Measurements from ENCODE around the gene TLN1. TPM values are rescaled to one million over a fixed set of nuclear protein-coding genes. Genes with fewer than 3 reads are reported as not detected.

TLN1 gene
- polyA plus RNA-seq, 3 donors = 46.6 to 251 (median 93.0) TPM

DNA sequence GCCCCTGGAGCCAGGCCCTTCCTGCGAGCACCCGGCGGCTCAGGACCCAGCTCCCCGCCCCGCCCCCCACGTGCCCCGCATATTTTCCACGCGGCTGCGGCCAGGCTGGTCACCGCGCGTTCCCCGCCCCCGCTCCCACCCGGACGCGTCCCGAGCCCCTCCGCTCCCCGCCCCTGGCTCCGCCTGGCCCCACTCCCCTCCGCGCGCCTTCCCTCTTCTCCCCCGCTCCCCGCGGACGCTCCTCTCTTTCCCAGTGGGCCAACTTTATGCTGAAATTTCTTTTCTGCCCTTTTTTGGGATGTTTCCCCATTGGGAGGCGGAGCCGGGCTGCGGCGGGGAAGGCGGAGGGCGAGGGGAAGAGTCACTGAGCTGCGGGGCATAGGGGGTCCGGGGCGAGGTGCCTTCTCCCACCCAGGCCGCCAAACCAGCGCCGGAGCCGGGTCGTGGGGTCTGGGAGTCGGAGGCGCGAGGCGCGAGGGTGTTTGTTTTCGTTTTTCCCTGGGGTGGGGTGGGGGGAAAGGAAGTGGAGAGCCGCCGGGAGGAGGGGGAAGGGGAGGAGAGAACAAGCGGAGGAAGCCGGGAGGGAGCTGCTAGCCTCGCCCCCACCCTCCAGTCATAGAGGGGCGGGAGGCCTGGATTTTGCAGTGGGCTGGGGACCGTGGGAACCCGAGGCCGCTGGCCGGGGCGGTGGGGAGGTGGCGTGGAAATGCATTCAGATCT is 41.2 kb downstream of the TLN1 start:
- Histone ChIP-seq H2AFZ (ENCODE audit: insufficient read depth, low read depth, low read length, poor library complexity, severe bottlenecking) (peak overlapping the region; percentile 94), H3K27me3 (ENCODE audit: control insufficient read depth in 2 of 2, insufficient read depth in 2 of 2, low read length in 2 of 2) (peaks cover 0 to 15% of the 10 kb centered on the region in 2 donors), H3K4me3 (replicated peaks in 1 of 3; ENCODE audit: low read depth in 2 of 3, low read length in 3 of 3) (peak overlapping the region; percentile 86 to 93 (median 90)), H3K27ac (ENCODE audit: low read depth in 1 of 2, low read length in 2 of 2) (peak overlapping the region in 1 of 2 donors; percentile 36), H3K9ac (ENCODE audit: insufficient read depth, low read length, poor library complexity, severe bottlenecking) (peak overlapping the region; percentile 75), H3K36me3 (replicated peaks in 1 of 2; ENCODE audit: control insufficient read depth in 1 of 2, insufficient read depth in 2 of 2, low read length in 2 of 2) (peaks cover under 1 to 2% of the 10 kb centered on the region in 2 donors), H4K20me1 (ENCODE audit: insufficient read depth, low read length) (peaks cover 3% of the 10 kb centered on the region), H3K4me1 (ENCODE audit: control insufficient read depth in 1 of 2, insufficient read depth in 2 of 2, low read length in 2 of 2) (peaks cover 14 to 21% of the 10 kb centered on the region in 2 donors), H3K79me2 (ENCODE audit: insufficient read depth, low read length) (no peaks in the 10 kb centered on the region), H3K4me2 (replicated peaks; ENCODE audit: extremely low read depth, low read length, poor library complexity, severe bottlenecking) (peak overlapping the region; percentile 90), H3K9me3 (replicated peaks in 1 of 2; ENCODE audit: control insufficient read depth in 1 of 2, insufficient read depth in 1 of 2, low read length in 2 of 2) (no peaks in the 10 kb centered on the region)
- H3K4me3 Mint-ChIP-seq = peak overlapping the region; percentile 88 to 91
- H3K27ac Mint-ChIP-seq = peak overlapping the region in 4 of 7 donors; percentile 38 to 77 (median 51)
- H3K27me3 Mint-ChIP-seq (ENCODE audit: low read depth in 3 of 3) = peaks cover 4 to 25% (median 6%) of the 10 kb centered on the region in 3 donors
- WGBS (ENCODE audit: insufficient coverage) = under 1% methylated on average over 50 of the region's 61 CpGs
- TF ChIP-seq, protein P1, sequence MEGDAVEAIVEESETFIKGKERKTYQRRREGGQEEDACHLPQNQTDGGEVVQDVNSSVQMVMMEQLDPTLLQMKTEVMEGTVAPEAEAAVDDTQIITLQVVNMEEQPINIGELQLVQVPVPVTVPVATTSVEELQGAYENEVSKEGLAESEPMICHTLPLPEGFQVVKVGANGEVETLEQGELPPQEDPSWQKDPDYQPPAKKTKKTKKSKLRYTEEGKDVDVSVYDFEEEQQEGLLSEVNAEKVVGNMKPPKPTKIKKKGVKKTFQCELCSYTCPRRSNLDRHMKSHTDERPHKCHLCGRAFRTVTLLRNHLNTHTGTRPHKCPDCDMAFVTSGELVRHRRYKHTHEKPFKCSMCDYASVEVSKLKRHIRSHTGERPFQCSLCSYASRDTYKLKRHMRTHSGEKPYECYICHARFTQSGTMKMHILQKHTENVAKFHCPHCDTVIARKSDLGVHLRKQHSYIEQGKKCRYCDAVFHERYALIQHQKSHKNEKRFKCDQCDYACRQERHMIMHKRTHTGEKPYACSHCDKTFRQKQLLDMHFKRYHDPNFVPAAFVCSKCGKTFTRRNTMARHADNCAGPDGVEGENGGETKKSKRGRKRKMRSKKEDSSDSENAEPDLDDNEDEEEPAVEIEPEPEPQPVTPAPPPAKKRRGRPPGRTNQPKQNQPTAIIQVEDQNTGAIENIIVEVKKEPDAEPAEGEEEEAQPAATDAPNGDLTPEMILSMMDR (IDR thresholded peaks at IDR 0.05) = no peak
- H3K36me3 Mint-ChIP-seq = no peaks in the 10 kb centered on the region
- H3K4me1 Mint-ChIP-seq = peaks cover 10% of the 10 kb centered on the region
- intact Hi-C loops (cut with micrococcal nuclease) = loop anchor here in 1 of 2 donors (10.0 kb wide), 1 partner anchor 46 kb away; no protein-coding TSS in a partner anchor
- peaks cover 0 to 3% (median 0%) of the 10 kb centered on the region in 7 donors for H3K9me3 Mint-ChIP-seq
- DNase-seq = peak in 1 of 3 donors; percentile 9

DNA sequence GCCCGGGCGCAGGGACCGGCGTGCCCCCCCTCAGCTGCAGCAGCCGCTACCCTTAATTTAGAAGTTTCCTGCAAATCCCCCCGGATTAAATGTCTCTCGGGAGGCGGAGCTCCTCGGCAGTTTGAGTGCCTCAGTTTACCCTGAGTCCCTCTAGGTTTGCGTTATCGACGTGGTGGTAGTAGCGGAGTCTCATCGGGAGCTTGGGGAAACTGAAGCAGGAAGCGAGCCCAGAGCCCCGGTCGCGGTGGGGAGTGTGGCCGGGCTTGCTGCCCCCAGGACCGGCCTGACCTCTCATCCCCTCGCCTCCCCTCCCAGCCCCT is 41.7 kb downstream of the TLN1 start:
- peak overlapping the region; percentile 94 for H2AFZ ChIP-seq (ENCODE audit: insufficient read depth, low read depth, low read length, poor library complexity, severe bottlenecking)
- no peak overlapping the region for H3K27ac ChIP-seq (ENCODE audit: low read depth in 1 of 2, low read length in 2 of 2)
- peak overlapping the region; percentile 75 for H3K9ac ChIP-seq (ENCODE audit: insufficient read depth, low read length, poor library complexity, severe bottlenecking)
- peaks cover 14 to 21% of the 10 kb centered on the region in 2 donors for H3K4me1 ChIP-seq (ENCODE audit: control insufficient read depth in 1 of 2, insufficient read depth in 2 of 2, low read length in 2 of 2)
- intact Hi-C loops (cut with micrococcal nuclease) = loop anchor here in 1 of 2 donors (10.0 kb wide), 1 partner anchor 45 kb away; no protein-coding TSS in a partner anchor
- Mint-ChIP-seq H3K4me3 (peak overlapping the region; percentile 82 to 91), H3K27ac (no peak overlapping the region), H3K36me3 (no peaks in the 10 kb centered on the region), H3K27me3 (ENCODE audit: low read depth in 3 of 3) (peaks cover 4 to 25% (median 6%) of the 10 kb centered on the region in 3 donors), H3K4me1 (peaks cover 10% of the 10 kb centered on the region), H3K9me3 (peaks cover 0 to 3% (median 0%) of the 10 kb centered on the region in 7 donors)
- TF ChIP-seq, protein P1 (IDR thresholded peaks at IDR 0.05) = no peak
- H3K9me3 ChIP-seq (replicated peaks in 1 of 2; ENCODE audit: control insufficient read depth in 1 of 2, insufficient read depth in 1 of 2, low read length in 2 of 2) = no peaks in the 10 kb centered on the region
- no peaks in the 10 kb centered on the region for H3K79me2 ChIP-seq (ENCODE audit: insufficient read depth, low read length)
- H3K36me3 ChIP-seq (replicated peaks in 1 of 2; ENCODE audit: control insufficient read depth in 1 of 2, insufficient read depth in 2 of 2, low read length in 2 of 2) = no peaks in the 10 kb centered on the region
- H3K4me3 ChIP-seq (replicated peaks in 1 of 3; ENCODE audit: low read depth in 2 of 3, low read length in 3 of 3) = peak overlapping the region; percentile 86 to 93 (median 90)
- H3K27me3 ChIP-seq (ENCODE audit: control insufficient read depth in 2 of 2, insufficient read depth in 2 of 2, low read length in 2 of 2) = peaks cover 0 to 15% of the 10 kb centered on the region in 2 donors
- peak in 1 of 3 donors; percentile 12 for DNase-seq
- H3K4me2 ChIP-seq (replicated peaks; ENCODE audit: extremely low read depth, low read length, poor library complexity, severe bottlenecking) = peak overlapping the region; percentile 90
- H4K20me1 ChIP-seq (ENCODE audit: insufficient read depth, low read length) = no peaks in the 10 kb centered on the region
- WGBS (ENCODE audit: insufficient coverage) = under 1% methylated on average over 21 of the region's 21 CpGs

All from CD14-positive monocyte (primary cell).